Keratinocyte (primary cell): ENCODE measurements around the gene BRD7.

Source experiments
- CTCF ChIP-seq, 3 experiments: IDR thresholded peaks in 1 of 3; conservative IDR thresholded peaks in 1 of 3; optimal IDR thresholded peaks in 1 of 3; 2 replicates in 2 of 3; 3 replicates in 1 of 3; pipeline versions ENCODE3 to v1.5.1; 2011; ENCODE audit warnings: low read length in 3 of 3, mild to moderate bottlenecking in 3 of 3, moderate library complexity in 2 of 3, control low read depth in 1 of 3, inconsistent platforms in 1 of 3; ENCODE audit not compliant: insufficient read depth in 2 of 3; ENCODE audit errors: extremely low read depth in 1 of 3
- EZH2 ChIP-seq: IDR thresholded peaks from one replicate; pipeline ENCODE4 v1.6.1; 2012; ENCODE audit warnings: inconsistent platforms, mild to moderate bottlenecking, low read length, moderate library complexity

GRCh38 chr16:50320310-50320709 lies 48.5 kb downstream of the BRD7 start:
- TF ChIP-seq CTCF (optimal IDR thresholded peaks at IDR 0.05 in 1 of 3, IDR thresholded peaks at IDR 0.05 in 1 of 3, conservative IDR thresholded peaks at IDR 0.05 in 1 of 3; ENCODE audit: extremely low read depth in 1 of 3, insufficient read depth in 2 of 3, low read length in 3 of 3) (no peak), EZH2 (no peak)
